ENCODE measurements around the gene LY6G6F. TPM values are rescaled to one million over a fixed set of nuclear protein-coding genes. Genes with fewer than 3 reads are reported as not detected.

LY6G6F gene
- total RNA-seq, 1 donor from 2014 or later = not detected

DNA sequence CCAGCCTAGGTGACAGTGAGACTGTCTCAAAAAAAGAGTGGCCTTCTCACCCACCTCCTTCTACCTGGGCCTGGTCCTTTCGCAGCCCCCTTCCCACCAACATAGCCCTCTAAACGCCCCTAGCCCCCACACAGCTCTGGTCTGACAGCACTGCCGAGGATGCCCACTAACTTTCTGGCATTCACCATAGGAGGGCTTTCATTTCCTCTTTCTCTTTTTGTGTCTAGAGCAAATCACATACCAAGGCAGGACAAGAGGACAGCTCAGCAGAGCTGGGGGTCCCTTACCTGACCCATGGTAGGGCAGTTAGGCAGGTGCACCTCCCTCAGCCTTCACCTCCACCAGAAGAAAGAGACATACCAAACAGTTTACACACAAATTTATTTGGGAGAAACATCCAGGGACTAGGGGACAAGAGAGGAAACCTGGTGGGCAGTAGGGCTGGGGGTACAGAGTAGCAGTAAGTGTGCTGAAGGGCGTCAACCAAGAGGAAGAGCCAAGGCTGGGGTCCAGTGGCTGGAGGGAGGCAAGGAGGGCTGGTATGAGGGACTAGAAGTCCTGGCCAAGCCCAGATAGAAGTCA is 30.3 kb upstream of the LY6G6F start:
- DNase-seq (ENCODE audit: extremely low read depth, low read depth, low spot score) = no peak

DNA sequence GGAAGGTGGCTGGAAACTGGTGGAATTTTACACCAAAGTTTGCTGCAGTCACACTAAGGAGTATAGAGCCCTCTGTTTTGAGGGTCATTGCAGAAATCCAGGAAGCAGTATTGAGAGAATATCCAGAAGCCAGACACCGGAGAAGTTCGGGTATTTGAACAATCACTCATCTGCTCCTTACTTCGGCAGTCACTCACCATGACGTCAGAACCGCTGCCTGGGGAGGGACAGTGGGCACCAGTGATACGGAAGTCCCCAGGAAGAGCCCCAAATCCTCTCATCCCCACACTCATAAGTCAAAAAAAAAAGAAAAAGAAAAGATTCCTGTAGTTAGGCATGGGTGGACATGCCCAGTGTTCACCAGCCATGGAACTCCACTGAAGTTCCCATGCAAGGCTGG is 29.8 kb upstream of the LY6G6F start:
- DNase-seq (ENCODE audit: extremely low read depth, low read depth, low spot score) = no peak

DNA sequence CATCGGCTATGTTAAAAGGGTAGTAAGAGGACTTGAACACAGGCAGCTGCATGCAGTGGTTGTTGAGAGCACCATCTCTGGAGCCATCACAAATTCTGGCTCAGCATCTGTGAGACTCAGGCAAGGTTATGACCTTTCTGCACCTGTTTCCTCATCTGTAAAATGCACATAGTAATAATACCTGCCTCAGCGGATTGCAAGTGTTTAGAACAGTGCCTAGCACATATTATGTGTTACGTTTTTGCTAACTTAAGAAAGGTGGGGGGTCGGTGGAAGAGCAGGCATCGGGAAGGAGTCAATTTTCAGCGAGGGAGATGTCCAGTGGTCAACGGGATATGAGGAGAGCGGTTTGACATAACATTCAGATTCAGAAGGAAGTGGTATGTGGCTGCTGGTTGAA is 28.7 kb upstream of the LY6G6F start:
- DNase-seq (ENCODE audit: extremely low read depth, low read depth, low spot score) = no peak

DNA sequence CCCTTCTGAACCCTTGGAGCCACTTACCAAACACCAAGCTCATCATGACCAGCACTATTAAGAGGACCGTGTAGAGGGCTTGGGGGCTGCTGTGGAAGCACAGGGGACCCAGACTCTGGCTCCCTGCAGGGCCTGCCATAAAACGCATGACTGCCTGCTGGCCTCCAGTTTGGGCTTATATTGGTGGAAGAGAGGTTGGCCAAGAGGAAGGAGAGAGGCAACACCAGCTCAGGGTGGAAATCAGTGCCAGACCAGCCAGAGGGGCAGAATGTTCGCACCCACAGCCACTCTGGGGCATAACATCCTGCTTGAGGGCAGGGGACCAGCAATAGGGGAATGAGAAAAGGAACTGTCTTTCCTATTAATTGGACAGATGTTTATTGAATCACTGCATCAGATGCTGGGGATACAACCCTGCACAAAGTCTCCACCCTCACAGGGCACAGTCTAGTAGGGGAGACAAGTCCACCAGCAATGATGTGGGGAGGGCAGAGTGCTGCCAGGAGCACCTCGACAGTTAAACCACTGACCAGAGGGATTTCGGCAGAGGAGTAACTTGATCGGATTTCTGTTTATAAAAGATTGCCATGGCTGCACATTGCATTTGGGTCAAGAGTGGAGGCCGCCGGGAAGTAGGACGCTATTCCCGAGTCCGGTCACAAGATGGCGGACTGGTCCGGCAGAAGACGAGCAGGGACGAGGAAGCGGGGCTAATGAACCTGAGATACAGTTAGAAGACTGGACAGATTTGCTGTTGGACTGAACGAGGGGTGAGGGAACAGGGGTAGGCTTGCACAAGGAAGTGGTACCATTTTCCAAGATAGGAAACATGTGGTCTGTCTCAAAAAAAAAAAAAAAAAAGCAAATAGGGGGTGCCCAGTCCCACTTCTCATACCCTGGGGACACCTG is 26.2 kb upstream of the LY6G6F start, which contains the start of gene LY6G5C:
TSS of gene LY6G5C (minus strand) at position 842 of the 909 bp plus-strand sequence. CDS start at position 148, 694 bp downstream.
- DNase-seq (ENCODE audit: extremely low read depth, low read depth, low spot score) = no peak

DNA sequence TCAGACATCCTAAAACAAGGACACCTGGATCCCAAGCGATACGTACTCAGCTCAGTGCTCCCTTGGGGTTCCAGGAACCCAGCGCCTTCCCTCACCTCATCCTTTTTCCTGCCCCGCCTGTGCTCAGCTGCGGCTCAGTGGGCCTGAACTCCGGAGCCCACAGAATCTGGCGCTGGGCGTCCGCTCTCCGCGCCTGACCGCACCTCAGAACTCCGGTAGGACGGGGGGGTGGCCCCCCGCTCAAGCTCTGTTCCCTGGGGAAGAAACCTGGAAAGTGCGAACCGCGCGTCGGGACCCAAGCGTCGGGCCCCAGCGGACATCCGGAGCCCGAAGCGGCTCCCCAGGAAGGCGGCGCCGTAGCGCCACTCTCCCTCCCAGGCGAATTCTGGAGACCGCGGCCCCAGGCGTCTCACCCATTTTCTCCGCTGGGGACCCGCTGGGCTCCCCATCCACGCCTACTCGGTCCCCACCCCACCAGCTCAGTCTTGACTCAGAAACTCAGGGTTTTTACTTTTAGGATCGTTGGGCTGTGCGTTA is 25.5 kb upstream of the LY6G6F start:
- no peak for DNase-seq (ENCODE audit: extremely low read depth, low read depth, low spot score)

DNA sequence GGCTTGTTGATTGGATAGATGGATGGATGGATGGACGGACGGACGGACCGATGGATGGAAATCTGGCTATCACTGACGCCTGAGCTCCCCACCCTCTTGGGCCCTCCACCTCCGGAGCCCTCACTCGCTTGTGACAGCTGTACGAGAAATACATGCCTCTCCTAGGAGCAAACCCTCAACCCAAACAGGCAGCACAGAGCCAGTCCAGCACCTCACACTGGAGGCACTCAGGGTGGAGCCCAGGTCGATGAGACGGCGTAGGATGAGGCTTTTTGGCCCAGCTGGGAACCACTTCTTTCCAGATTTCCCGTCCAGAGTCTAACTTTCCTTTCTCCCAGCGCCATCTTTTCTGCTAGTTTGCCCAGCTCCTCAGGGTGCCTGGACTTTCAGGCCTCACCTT is 23.1 kb upstream of the LY6G6F start:
- no peak for DNase-seq (ENCODE audit: extremely low read depth, low read depth, low spot score)

DNA sequence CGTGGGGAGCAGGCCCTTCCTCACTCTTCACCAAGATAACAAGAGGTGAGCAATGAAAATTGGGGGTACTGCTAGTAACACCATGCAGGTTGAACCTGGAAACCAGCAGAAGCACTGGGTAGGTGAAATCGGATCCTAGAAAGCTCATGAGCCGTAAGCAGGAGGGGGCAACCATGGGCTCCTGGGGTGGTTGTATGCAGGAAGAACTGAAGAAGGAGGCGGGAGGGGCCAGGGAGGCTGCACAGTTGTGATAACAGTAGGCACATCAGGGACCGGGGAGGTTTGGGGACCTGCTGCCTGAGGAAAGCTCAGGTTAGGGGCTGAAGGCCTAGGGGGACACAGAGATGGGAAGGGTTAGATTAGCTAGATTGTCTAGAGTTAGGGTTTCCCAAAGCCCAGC is 20.2 kb upstream of the LY6G6F start:
- no peak for DNase-seq (ENCODE audit: extremely low read depth, low read depth, low spot score)

DNA sequence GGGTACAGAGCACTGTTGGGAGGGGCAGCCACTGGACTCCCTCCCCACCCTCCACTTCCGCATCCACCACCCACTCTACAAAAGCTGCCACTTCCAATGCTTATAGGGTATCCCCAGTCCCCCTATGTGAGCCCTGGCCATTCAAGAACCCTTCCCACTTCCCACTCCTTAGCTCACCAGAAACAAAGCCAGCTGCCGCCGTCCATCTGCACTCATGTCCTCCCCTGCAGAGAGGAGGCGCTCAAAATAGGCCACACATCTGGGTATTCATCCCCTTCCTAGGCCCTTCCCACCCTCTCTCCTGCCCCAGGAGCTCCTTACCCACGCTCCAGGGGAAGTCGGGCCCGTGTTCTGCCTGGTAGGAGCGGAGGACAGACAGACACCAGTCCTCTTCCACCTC is 19.3 kb upstream of the LY6G6F start:
- no peak for DNase-seq (ENCODE audit: extremely low read depth, low read depth, low spot score)

DNA sequence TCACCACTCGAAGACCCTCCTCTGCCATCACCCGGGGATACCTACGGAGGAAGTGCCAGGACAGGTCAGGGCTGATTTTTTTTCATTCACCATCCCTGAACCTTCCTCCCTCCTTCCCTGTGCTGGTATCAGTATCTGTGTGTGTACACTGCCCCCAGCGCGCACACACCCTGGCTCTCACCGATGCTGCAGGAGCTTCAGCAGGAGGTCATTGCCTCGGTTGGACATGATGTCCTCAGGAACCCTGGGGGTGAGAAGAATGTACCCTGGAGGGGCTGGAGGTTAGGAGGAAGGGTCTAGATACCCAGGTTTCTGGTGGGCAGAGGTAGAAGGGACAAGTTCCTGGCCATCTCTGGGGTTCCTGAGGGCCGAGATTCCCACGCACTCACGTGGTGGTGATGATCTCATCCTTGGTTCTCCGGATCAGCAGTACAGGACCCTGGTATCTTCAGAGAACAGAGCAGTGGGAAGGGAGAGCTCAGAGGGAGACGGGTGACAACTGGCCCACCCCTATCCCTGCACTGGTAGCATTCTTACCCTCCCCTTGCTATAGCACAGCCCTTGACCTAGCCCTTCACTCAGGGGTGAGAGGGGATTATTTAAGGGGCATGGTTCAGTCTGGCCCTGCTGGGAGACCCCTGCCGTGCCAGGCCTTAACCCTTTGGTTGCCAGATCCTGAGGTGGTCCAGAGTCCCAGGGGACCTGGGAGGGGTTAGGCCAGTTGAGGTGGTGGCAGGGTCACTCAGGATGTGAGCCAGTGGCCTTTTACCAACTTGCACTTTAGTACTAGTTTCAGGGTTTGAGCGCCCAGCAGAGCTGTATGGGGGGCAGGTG is 18.6 kb upstream of the LY6G6F start:
- DNase-seq (ENCODE audit: extremely low read depth, low read depth, low spot score) = no peak

DNA sequence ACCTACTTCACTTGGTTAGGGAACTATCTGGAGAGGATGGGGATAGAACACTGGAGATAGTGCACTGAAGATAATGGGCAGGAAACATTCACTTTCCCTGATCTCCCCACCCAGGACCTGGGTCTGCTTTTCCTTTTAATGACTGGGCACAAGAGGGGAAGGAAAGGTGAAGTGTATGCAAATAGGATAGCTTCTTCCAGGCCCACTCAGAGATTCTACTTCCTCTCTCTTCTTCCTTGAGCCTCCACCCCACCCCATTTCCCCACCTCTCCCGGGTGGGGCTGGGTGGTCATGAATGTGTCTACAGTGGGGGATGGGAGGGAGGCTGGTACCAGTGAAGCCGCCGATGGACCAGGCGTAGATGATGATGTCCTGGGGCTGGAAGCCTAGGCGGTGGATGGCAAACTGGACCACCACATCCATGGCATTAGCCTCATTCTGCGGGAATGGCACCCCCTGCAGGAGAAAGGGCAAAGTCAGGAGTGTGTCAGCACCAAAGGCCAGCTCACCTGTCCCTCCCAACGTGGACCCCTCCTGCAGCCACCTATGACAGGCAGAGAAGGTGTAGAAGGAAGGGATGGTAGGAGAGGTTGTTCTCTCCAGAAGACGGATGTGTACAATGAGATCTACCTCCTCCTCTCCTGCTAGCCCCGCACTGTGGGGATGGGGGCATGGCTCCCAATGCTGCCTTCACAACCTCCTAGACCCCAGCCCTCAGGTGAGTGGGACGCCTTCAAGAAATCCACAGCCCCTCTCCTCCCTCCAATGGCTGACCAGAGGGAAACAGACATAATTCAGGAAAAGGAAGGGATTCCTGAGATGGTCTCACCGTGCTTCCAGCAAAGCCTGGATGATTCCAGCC is 17.2 kb upstream of the LY6G6F start:
- DNase-seq (ENCODE audit: extremely low read depth, low read depth, low spot score) = no peak

DNA sequence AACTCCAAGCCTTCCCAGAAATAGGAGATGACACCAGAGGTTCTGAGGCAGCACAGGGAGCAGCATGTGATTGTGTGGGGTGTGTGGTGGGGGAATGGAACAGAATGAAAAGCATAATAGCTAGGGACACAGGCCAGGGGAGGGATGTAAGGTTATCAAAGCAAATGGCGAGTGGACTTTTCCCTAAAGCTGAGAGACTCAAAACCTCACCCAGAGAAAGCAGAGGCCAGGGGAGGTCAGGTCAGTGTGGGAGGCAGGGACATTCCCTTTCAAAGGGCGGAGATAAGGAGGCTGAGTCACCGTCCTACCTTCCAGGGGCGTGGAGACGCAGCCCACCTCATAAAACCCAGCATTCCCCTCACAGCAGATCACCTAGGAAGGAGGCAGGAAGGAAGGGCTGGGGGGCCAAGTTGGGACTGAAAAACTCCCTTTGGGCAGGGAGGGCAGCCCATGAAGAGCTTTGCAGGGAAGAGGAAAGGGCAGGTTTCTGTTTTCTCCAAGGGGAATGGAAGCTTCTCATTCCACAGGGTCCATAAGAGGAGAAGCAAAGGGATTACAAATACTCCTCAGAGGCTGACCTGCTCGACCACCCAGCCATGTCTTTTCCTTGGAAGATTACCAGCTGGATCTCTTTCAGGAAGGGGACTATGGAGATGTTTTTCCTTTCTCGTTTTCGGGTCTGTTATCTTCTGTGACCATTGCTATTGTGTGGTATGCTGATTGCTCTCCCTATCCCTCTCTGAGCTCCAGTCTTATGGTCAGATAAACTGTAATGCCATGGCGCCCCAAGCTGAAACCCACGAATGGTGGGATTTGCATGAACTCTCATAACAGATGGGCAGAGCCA is 16.2 kb upstream of the LY6G6F start:
- DNase-seq (ENCODE audit: extremely low read depth, low read depth, low spot score) = no peak

DNA sequence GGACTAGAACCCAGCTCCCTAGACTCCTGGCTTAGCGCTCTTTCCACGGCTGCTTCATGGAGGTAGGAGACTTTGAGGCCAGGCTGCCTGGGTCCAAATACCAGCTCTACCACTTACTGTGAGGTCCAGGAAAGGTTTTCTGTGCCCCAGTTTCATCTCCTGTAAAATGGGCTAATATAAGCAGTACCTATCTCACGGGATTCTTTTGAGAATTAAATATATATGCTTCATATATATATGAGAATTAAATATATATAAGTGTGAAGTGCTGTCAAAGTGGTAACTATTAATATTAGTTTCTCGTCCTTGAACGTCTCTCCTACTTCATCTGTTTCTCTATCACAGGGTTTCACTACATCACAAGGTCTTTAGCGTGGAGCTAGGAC is 15.6 kb upstream of the LY6G6F start:
- DNase-seq (ENCODE audit: extremely low read depth, low read depth, low spot score) = no peak

DNA sequence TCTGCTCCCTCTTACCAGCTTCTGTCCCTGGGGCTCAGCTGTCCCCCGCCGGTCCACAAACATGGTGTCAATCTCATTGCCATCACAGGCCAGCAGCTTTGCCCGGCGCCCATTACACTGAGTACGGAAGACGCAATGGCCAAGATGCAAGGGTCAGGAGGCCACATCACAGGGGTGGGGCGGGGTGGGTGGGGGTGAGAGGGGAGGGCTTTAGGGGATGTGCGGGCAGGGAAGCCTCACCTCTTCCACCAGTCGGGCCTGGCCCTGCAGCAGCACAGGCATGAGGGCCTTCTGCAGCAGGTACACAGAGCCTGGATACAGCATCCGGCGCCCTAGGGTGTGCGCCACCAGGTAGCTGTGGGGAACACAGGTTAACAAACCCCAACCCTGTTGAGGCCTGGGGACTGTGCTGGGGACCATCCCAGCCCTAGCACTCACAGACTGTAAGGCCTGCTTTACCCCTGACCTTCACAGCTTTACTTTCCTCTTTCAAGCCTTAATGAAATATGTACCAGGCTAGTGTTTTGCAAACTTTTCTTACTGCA is 15.0 kb upstream of the LY6G6F start:
- no peak for DNase-seq (ENCODE audit: extremely low read depth, low read depth, low spot score)

DNA sequence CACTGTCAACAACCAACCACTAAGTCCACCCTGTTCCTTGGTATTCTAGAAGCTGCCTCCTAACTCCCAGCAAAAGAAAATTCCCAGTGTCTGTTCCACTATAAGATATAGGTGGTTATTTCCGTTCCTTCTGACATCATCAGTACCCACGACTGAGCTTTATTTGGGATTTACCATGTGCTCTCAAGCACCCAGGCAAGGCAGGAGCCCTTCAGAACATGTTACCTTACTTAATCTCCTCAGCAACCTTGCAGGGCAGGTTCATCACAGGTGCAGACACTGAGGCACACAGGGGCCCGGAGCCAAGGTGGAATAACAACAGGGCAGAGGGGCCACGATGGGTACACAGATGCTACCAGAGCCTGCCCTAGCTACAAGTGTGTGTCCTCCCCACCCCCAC is 14.3 kb upstream of the LY6G6F start:
- DNase-seq (ENCODE audit: extremely low read depth, low read depth, low spot score) = no peak

DNA sequence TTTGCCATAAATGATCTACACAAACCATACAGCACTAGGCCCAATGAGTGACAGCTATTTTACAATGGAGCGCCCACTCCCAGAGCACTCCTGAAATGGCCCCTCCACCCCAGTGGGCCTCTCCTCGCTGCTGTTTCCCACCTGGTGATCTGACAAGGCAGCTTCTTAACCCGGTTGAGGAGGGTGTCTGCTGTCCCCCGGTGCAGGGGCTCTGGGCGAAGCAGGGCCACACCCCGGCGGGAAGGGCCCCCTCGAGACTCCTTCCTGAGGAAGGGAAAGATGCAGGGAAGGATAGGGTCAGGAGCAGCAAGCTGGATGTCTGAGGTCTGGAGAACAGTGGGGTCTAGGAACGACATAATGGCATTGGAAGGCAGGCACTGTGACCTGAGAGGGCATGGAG is 13.8 kb upstream of the LY6G6F start:
- DNase-seq (ENCODE audit: extremely low read depth, low read depth, low spot score) = no peak

DNA sequence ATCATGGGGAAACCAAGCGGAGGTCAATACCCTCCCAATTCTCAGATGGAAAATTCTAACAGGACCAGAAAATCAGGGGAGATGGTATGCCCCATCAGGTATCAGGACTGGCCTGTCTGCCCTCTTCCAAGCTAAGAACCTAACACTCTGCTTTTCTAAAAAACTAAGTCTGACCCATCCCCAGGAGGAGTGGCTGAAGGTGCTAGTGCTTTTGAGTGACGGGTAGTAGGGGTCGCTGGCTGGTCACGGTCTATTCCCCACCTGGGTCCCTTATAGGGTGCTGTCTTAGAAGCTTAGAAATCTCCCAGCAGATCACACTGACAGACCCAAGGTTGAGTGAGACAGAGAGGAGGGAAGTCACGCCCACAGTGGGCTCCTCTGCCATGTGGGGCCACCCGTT is 13.1 kb upstream of the LY6G6F start:
- no peak for DNase-seq (ENCODE audit: extremely low read depth, low read depth, low spot score)

DNA sequence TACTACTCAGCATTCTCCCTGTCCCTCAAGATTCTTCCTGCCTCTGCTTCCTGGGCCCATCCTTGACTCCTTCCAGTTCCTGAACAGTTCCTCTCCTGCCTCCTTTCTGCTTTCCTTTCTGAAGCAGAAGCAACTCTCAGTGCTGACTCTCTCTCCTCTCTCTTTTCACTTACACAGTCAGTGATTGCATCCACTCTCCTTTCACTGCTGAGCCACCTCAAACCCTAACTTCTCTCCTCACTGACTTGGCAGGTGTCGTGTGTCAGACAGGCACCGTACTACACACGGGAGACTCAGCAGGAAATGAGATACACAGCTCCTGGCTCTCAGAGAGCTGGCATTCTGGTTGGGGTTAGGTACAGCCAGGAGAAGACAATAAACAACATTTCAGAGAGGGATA is 9.1 kb upstream of the LY6G6F start:
- DNase-seq (ENCODE audit: extremely low read depth, low read depth, low spot score) = no peak

DNA sequence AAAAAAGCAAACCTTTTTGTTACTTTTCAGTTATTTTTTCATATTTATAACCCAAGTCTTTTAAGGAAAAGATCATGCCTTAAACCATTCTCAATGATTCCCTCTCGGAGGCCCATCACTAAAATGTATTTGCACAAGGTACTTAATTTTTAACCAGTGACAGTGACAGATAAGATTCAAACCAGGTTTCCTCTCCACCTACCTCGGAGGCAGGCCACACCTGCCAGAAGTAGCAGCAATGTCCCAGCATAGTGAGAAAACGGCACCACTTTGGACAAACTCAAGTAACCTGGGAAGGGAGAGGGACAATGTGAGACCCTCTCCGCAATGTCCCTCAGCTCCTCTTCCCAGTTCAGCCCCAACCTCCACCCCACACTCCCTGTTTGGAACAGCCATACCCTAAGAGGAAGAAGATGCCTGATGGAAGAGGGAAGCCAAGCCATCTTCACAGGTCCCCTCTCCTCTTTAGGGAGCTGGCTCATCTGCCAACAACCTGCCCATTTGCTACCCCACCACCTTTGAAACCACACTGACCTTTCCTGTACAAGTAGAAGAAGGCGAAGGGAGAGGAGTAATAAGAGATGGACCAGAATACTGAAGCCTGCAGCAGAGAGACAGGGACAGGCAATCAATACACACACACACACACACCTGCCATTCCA is 5.8 kb upstream of the LY6G6F start:
- DNase-seq (ENCODE audit: extremely low read depth, low read depth, low spot score) = no peak
